Measurements from ENCODE around the gene DENND2A. TPM values are rescaled to one million over a fixed set of nuclear protein-coding genes. Genes with fewer than 3 reads are reported as not detected.

DENND2A gene
- total RNA-seq, 2 donors from 2014 or later = 7.4 to 9.2 TPM

DNA sequence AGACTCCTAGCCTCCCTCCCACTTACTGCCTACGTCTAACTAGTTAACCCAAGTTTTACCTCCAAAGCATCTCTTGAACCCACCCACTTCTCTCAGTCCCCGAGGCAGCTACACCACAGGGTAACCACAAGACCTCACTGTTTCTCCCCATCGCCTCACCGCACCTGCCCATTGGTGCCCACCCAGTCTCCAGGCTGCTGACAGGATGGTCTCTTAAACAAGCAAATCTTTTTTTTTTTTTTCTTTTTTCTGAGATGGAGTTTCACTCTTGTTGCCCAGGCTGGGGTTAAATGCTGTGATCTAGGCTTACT, 47.0 kb downstream of the DENND2A start:
- intact Hi-C loops (cut with DNase I) = no loop called here
- no peak overlapping the region for H3K9ac ChIP-seq (ENCODE audit: low read depth in 2 of 2, low read length in 2 of 2)
- H3K27me3 ChIP-seq = no peaks in the 10 kb centered on the region
- no peaks in the 10 kb centered on the region for H3K4me1 ChIP-seq
- TF ChIP-seq, protein P1, sequence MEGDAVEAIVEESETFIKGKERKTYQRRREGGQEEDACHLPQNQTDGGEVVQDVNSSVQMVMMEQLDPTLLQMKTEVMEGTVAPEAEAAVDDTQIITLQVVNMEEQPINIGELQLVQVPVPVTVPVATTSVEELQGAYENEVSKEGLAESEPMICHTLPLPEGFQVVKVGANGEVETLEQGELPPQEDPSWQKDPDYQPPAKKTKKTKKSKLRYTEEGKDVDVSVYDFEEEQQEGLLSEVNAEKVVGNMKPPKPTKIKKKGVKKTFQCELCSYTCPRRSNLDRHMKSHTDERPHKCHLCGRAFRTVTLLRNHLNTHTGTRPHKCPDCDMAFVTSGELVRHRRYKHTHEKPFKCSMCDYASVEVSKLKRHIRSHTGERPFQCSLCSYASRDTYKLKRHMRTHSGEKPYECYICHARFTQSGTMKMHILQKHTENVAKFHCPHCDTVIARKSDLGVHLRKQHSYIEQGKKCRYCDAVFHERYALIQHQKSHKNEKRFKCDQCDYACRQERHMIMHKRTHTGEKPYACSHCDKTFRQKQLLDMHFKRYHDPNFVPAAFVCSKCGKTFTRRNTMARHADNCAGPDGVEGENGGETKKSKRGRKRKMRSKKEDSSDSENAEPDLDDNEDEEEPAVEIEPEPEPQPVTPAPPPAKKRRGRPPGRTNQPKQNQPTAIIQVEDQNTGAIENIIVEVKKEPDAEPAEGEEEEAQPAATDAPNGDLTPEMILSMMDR (IDR thresholded peaks at IDR 0.05) = no peak
- no peaks in the 10 kb centered on the region for H3K9me3 ChIP-seq
- H3K36me3 ChIP-seq = no peaks in the 10 kb centered on the region
- no peak for DNase-seq
- no peak overlapping the region for H3K4me3 ChIP-seq
- H3K27ac ChIP-seq = no peak overlapping the region

DNA sequence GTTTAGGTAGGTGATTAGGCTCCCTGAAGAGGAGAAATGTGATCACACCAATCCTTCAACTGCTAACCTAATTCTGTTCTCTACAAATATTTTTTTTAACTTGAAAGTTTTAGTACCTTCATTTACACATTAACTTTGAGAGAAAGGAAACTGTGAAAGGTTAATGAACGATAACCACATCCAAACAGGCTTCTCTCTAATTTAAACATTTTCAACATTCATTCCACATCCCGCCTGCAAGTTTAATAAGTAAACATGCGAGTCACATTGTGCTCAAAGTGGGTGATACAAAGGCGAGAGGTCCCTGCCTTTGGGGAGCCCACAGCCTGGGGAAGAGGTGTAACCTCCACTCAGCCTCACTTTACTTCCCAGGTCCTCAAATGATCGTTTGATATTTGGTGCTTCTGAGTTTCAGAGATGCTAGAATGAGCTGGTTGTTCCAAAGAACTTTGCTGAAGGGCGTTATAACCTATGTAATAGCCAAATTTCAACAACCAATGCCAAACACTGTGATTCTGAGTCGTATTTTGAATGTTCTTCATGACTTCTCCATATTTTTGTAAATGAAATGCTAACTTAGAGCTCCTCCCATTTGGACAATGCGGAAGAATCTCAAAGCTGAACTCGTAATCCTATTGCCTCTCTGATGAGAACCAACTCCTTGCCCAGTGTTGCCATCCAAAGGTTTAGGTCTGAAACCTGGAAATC, 47.5 kb downstream of the DENND2A start:
- DNase-seq = no peak
- Histone ChIP-seq H3K4me3 (no peak overlapping the region), H3K27ac (no peak overlapping the region), H3K36me3 (no peaks in the 10 kb centered on the region), H3K9me3 (no peaks in the 10 kb centered on the region), H3K9ac (ENCODE audit: low read depth in 2 of 2, low read length in 2 of 2) (no peak overlapping the region), H3K4me1 (no peaks in the 10 kb centered on the region), H3K27me3 (no peaks in the 10 kb centered on the region)
- intact Hi-C loops (cut with DNase I) = no loop called here
- TF ChIP-seq, protein P1 (IDR thresholded peaks at IDR 0.05) = no peak

DNA sequence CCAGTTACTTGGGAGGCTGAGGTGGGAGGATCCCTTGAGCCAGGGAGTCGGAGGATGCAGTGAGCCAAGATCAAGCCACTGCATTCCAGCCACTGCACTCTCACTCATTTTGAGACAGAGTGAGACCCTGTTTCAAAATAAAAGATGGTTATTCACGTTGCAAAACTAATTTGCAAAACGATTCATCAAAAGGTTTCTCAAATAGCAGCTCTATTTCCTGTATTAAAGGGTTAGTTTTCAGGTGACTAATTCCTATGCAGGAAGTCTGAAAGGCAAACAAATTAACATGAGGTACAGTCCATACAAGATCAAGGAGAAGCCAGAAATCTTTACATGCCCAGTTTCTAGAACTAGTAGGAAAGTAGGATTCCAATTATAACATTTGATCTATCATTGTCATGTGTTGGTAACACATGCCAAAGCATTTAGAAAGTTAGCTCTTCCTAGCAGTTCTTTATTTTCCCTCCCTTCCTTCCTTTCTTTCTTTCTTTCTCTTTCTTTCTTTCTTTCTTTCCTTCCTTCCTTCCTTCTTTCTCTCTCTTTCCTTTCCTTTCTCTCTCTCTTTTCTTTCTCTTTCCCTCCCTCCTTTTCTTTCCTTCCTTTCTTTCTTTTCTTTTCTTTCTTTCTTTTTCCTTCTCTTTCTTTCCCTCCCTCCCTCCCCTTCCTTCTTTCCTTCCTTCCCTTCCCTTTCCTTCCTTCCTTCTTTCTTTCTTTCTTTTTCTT, 49.3 kb downstream of the DENND2A start:
- Histone ChIP-seq H3K9ac (ENCODE audit: low read depth in 2 of 2, low read length in 2 of 2) (no peak overlapping the region), H3K27me3 (no peaks in the 10 kb centered on the region), H3K27ac (no peak overlapping the region), H3K4me1 (no peaks in the 10 kb centered on the region), H3K36me3 (no peaks in the 10 kb centered on the region), H3K9me3 (no peaks in the 10 kb centered on the region), H3K4me3 (no peak overlapping the region)
- intact Hi-C loops (cut with DNase I) = no loop called here
- DNase-seq = no peak
- TF ChIP-seq, protein P1 (IDR thresholded peaks at IDR 0.05) = no peak

DNA sequence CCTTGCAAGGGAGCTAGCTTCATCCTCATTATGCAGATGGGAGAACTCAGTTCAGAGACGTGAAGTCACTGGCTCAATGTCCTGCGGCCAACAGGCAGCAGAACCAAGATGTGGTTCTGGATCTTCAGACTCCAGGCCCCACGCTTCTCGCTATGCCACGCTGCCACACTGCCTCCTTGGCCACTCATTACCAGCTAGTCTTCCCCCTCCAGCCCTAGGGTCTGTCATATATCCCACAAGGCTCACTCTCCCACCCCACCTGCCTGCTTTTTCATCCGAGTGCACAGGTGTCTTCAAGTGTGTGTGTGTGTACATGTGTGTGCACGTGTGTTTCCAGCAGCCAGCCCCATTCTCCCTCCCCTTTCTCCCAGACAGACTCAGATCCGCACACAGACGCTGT, 53.4 kb downstream of the DENND2A start:
- no peaks in the 10 kb centered on the region for H3K27me3 ChIP-seq
- intact Hi-C loops (cut with DNase I) = no loop called here
- H3K4me1 ChIP-seq = no peaks in the 10 kb centered on the region
- H3K27ac ChIP-seq = no peak overlapping the region
- H3K4me3 ChIP-seq = no peak overlapping the region
- H3K9ac ChIP-seq (ENCODE audit: low read depth in 2 of 2, low read length in 2 of 2) = no peak overlapping the region
- TF ChIP-seq, protein P1 (IDR thresholded peaks at IDR 0.05) = no peak
- DNase-seq = no peak
- no peaks in the 10 kb centered on the region for H3K36me3 ChIP-seq
- no peaks in the 10 kb centered on the region for H3K9me3 ChIP-seq

DNA sequence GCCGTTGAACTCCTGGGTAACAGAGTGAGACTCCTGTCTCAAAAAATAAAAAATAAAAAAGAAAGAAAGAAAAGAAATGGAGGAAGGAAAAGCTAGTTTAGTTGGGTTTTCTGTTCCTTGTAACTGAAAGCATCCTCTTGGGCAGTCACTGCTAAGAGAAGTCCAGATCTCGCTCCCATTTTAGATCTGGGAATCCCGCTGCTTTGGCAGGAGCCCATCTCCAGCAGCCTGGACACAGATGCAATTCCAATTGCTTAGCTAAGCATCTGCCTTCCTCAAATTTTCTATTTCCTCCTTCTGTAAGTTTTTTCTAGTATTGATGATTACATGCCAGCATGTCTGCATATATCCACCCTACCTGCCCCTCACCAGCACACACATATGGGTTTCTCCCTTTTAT, 54.1 kb downstream of the DENND2A start:
- Histone ChIP-seq H3K9me3 (no peaks in the 10 kb centered on the region), H3K36me3 (no peaks in the 10 kb centered on the region), H3K4me3 (no peak overlapping the region), H3K27me3 (no peaks in the 10 kb centered on the region), H3K4me1 (no peaks in the 10 kb centered on the region), H3K27ac (no peak overlapping the region), H3K9ac (ENCODE audit: low read depth in 2 of 2, low read length in 2 of 2) (no peak overlapping the region)
- intact Hi-C loops (cut with DNase I) = no loop called here
- DNase-seq = no peak
- TF ChIP-seq, protein P1 (IDR thresholded peaks at IDR 0.05) = no peak
